ENCODE data around the gene SETD7.

GRCh38 chr4:139535228-139535870 lies 20.7 kb downstream of the SETD7 start:
- TF ChIP-seq CTCF (IDR thresholded peaks at IDR 0.05; ENCODE audit: low read depth, low read length, poor library complexity, severe bottlenecking), result no peak
- TF ChIP-seq EZH2phosphoT487 (IDR thresholded peaks at IDR 0.05; ENCODE audit: borderline replicate concordance, low read length), result no peak
